ENCODE data around the gene MTUS2. TPM values are rescaled to one million over a fixed set of nuclear protein-coding genes. Genes with fewer than 3 reads are reported as not detected.

Gene MTUS2
- total RNA-seq, 1 experiment from 2014 or later = 0.11 TPM

DNA sequence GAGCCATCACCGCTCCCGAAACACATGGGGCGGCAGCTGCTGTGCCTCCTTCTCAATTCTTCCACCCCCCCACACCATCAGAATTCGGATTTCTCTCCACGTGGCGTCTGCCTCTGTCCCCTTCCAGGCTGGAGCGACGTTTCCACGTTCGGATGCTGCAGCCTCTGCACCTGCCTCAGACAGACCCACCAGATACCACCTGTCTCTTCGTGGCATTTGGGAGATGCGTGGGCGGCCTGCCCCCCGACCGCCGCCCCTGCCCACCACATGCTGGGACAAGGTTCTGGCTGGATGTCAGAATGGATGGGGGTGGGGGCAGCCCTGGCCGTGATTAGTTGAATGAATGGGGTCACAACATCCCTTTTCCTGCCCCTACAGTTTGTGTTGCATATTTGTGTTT, 685.4 kb downstream of the MTUS2 start:
- DNase-seq (ENCODE audit: low spot score) = no peak
- intact Hi-C loops (cut with micrococcal nuclease; ENCODE audit: unreplicated experiment) = loop anchor here (10.0 kb wide), 1 partner anchor 339 kb away; no protein-coding TSS in a partner anchor
- POLR2A ChIA-PET (ENCODE audit: low non-redundant PET) = no interaction called here
- no peak overlapping the region for H3K4me3 ChIP-seq (ENCODE audit: low read depth, low read length, poor library complexity, severe bottlenecking)
- CTCF ChIA-PET = no interaction called here
- H3K36me3 ChIP-seq (ENCODE audit: insufficient read depth, low read length, poor library complexity, severe bottlenecking) = peaks cover under 1% of the 10 kb centered on the region
- no peak for TF ChIP-seq EZH2 (IDR thresholded peaks at IDR 0.05; ENCODE audit: borderline replicate concordance, low read depth, low read length, poor library complexity, severe bottlenecking)
- TF ChIP-seq, protein P1, sequence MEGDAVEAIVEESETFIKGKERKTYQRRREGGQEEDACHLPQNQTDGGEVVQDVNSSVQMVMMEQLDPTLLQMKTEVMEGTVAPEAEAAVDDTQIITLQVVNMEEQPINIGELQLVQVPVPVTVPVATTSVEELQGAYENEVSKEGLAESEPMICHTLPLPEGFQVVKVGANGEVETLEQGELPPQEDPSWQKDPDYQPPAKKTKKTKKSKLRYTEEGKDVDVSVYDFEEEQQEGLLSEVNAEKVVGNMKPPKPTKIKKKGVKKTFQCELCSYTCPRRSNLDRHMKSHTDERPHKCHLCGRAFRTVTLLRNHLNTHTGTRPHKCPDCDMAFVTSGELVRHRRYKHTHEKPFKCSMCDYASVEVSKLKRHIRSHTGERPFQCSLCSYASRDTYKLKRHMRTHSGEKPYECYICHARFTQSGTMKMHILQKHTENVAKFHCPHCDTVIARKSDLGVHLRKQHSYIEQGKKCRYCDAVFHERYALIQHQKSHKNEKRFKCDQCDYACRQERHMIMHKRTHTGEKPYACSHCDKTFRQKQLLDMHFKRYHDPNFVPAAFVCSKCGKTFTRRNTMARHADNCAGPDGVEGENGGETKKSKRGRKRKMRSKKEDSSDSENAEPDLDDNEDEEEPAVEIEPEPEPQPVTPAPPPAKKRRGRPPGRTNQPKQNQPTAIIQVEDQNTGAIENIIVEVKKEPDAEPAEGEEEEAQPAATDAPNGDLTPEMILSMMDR (conservative IDR thresholded peaks at IDR 0.05; ENCODE audit: low read depth, low read length) = no peak
- H3K27me3 ChIP-seq (replicated peaks; ENCODE audit: insufficient read depth, low read depth, low read length, poor library complexity) = no peaks in the 10 kb centered on the region
- H3K9me3 ChIP-seq (ENCODE audit: low read depth, low read length, poor library complexity, severe bottlenecking) = no peaks in the 10 kb centered on the region
- H3K4me1 ChIP-seq (ENCODE audit: insufficient read depth, low read length, poor library complexity, severe bottlenecking) = no peaks in the 10 kb centered on the region
- H3K27ac ChIP-seq (ENCODE audit: low read depth, low read length, poor library complexity, severe bottlenecking) = no peak overlapping the region
- no TSS peak for BruUV-seq (replicated peaks)

DNA sequence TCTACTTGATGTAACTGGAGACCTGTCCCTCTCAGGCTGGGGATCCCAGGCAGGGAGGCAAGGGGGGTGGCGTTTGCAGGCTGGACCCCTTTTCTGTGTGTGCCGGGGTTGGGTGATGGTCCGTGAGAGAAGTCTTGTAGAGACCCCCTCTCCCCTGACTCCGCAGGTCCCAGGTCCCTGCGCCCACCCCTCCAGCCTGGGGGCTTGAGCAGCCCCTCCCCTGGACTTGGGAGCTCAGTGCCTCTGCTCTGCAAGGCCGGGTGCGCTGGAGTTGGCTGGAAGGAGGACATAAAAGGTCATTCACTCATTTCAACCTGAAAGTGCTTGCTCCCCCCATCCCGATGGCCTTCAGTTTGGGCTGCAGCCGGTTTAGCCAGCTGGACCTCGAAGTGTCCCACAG, 685.8 kb downstream of the MTUS2 start:
- H3K27ac ChIP-seq (ENCODE audit: low read depth, low read length, poor library complexity, severe bottlenecking) = no peak overlapping the region
- no peak for DNase-seq (ENCODE audit: low spot score)
- ChIA-PET CTCF (no interaction called here), POLR2A (ENCODE audit: low non-redundant PET) (no interaction called here)
- H3K4me1 ChIP-seq (ENCODE audit: insufficient read depth, low read length, poor library complexity, severe bottlenecking) = no peaks in the 10 kb centered on the region
- H3K27me3 ChIP-seq (replicated peaks; ENCODE audit: insufficient read depth, low read depth, low read length, poor library complexity) = no peaks in the 10 kb centered on the region
- intact Hi-C loops (cut with micrococcal nuclease; ENCODE audit: unreplicated experiment) = loop anchor here (10.0 kb wide), 1 partner anchor 339 kb away; no protein-coding TSS in a partner anchor
- no TSS peak for BruUV-seq (replicated peaks)
- H3K36me3 ChIP-seq (ENCODE audit: insufficient read depth, low read length, poor library complexity, severe bottlenecking) = peaks cover 4% of the 10 kb centered on the region
- no peak overlapping the region for H3K4me3 ChIP-seq (ENCODE audit: low read depth, low read length, poor library complexity, severe bottlenecking)
- TF ChIP-seq EZH2 (IDR thresholded peaks at IDR 0.05; ENCODE audit: borderline replicate concordance, low read depth, low read length, poor library complexity, severe bottlenecking) = no peak
- no peaks in the 10 kb centered on the region for H3K9me3 ChIP-seq (ENCODE audit: low read depth, low read length, poor library complexity, severe bottlenecking)

DNA sequence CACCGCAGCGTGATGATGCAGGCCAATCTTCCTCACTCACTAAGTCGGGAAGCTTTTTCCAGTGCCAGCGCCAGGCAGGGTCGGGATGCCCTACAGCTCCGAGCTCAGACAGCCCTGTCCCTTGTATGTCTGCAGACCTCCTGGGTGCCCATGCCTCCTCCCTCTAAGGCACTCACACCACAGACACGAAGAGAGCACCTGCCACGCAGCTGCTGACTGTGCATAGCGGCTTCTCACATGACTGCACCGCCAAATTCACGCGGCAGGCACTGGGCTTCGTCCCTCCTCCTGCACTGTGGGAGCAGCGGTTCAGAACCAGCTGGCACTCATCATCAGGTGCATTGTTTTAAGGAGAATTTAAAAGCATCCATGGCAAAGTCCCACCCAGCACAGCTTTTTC, 687.2 kb downstream of the MTUS2 start:
- peaks cover 12% of the 10 kb centered on the region for H3K36me3 ChIP-seq (ENCODE audit: insufficient read depth, low read length, poor library complexity, severe bottlenecking)
- H3K27ac ChIP-seq (ENCODE audit: low read depth, low read length, poor library complexity, severe bottlenecking) = no peak overlapping the region
- POLR2A ChIA-PET (ENCODE audit: low non-redundant PET) = no interaction called here
- no TSS peak for BruUV-seq (replicated peaks)
- H3K4me1 ChIP-seq (ENCODE audit: insufficient read depth, low read length, poor library complexity, severe bottlenecking) = no peaks in the 10 kb centered on the region
- no peak overlapping the region for H3K4me3 ChIP-seq (ENCODE audit: low read depth, low read length, poor library complexity, severe bottlenecking)
- intact Hi-C loops (cut with micrococcal nuclease; ENCODE audit: unreplicated experiment) = loop anchor here (10.0 kb wide), 1 partner anchor 337 kb away; no protein-coding TSS in a partner anchor
- CTCF ChIA-PET = interaction anchor here (0.6 to 2.5 kb wide), 2 partner anchors 85 to 200 kb away, joined by 3 to 14 read pairs; no protein-coding TSS in a partner anchor
- no peaks in the 10 kb centered on the region for H3K9me3 ChIP-seq (ENCODE audit: low read depth, low read length, poor library complexity, severe bottlenecking)
- TF ChIP-seq EZH2 (IDR thresholded peaks at IDR 0.05; ENCODE audit: borderline replicate concordance, low read depth, low read length, poor library complexity, severe bottlenecking) = no peak
- TF ChIP-seq, protein P1 (conservative IDR thresholded peaks at IDR 0.05; ENCODE audit: low read depth, low read length) = no peak
- DNase-seq (ENCODE audit: low spot score) = no peak
- H3K27me3 ChIP-seq (replicated peaks; ENCODE audit: insufficient read depth, low read depth, low read length, poor library complexity) = no peaks in the 10 kb centered on the region
